Upper lobe of right lung (tissue), 1 donor: ENCODE data around the gene SFSWAP. TPM values are rescaled to one million over a fixed set of nuclear protein-coding genes. Genes with fewer than 3 reads are reported as not detected.

Experiments
- ATAC-seq: fragments of 200-7000 bp; cut with Tn5 transposase; one replicate; pipeline ENCODE4 v1.9.1; 2020; ENCODE audit warnings: mild to moderate bottlenecking, moderate library complexity
- DNase-seq: peaks from one replicate; pipeline ENCODE4 v3.0.0-alpha.2; 2020
- H3K27ac ChIP-seq: fragments of 200-600 bp; one replicate; pipeline ENCODE4 v1.8.0; 2022
- H3K27me3 ChIP-seq: fragments of 200-600 bp; one replicate; pipeline ENCODE4 v1.8.0; 2022; ENCODE audit warnings: mild to moderate bottlenecking
- H3K36me3 ChIP-seq: fragments of 200-600 bp; one replicate; pipeline ENCODE4 v1.8.0; 2022
- H3K4me1 ChIP-seq: fragments of 200-600 bp; one replicate; pipeline ENCODE4 v1.8.0; 2022
- H3K4me3 ChIP-seq: fragments of 200-600 bp; one replicate; pipeline ENCODE4 v1.8.0; 2022; ENCODE audit warnings: mild to moderate bottlenecking
- H3K9me3 ChIP-seq: fragments of 200-600 bp; one replicate; pipeline ENCODE4 v1.8.0; 2022
- CTCF ChIP-seq: fragments of 200-600 bp; IDR thresholded peaks from one replicate; pipeline ENCODE4 v1.8.0; 2022; ENCODE audit warnings: antibody characterized with exemption
- intact Hi-C: fragments of 100-400 bp; cut with DNase I; formaldehyde crosslinking; loops from one replicate; pipeline ENCODE4 v1.11.0; 2022
- total RNA-seq: library from RNA; stranded (reverse); fragmentation: NEBNext Ultra II Directional; extraction: Animal tissue kit (Norgen Biotek cat#: 25700); gene quantifications from one replicate; pipeline ENCODE4 v1.2.1, GENCODE V29; 2021
- donor health status: DM: no; HTN: yes; CAD: no; lungs with severe emphysema.

The SFSWAP gene
- total RNA-seq, 1 donor from 2014 or later, result 51.2 TPM

- DNase-seq (no peak), ATAC-seq (no peak)
- H3K4me1 ChIP-seq, result no peaks in the 10 kb centered on the region
- intact Hi-C loops, result no loop called here
- H3K27ac ChIP-seq, result no peak overlapping the region
- no peaks in the 10 kb centered on the region for H3K27me3 ChIP-seq
- H3K36me3 ChIP-seq, result peaks cover 100% of the 10 kb centered on the region
- no peak overlapping the region for H3K4me3 ChIP-seq
- TF ChIP-seq CTCF, result no peak
- H3K9me3 ChIP-seq, result no peaks in the 10 kb centered on the region
Measured at GRCh38 chr12:131729254-131729955, 18.5 kb downstream of the SFSWAP start.

GRCh38 chr12:131732996-131733615 is 22.2 kb downstream of the SFSWAP start:
- Histone ChIP-seq H3K36me3 (peaks cover 77% of the 10 kb centered on the region), H3K4me1 (no peaks in the 10 kb centered on the region), H3K27me3 (no peaks in the 10 kb centered on the region), H3K27ac (no peak overlapping the region), H3K4me3 (no peak overlapping the region), H3K9me3 (no peaks in the 10 kb centered on the region)
- ATAC-seq, result no peak
- intact Hi-C loops, result no loop called here
- DNase-seq, result no peak
- TF ChIP-seq CTCF, result no peak

GRCh38 chr12:131733874-131734273 is 23.0 kb downstream of the SFSWAP start:
- Histone ChIP-seq H3K36me3 (peaks cover 70% of the 10 kb centered on the region), H3K4me3 (no peak overlapping the region), H3K9me3 (no peaks in the 10 kb centered on the region), H3K4me1 (no peaks in the 10 kb centered on the region), H3K27me3 (no peaks in the 10 kb centered on the region), H3K27ac (no peak overlapping the region)
- intact Hi-C loops, result no loop called here
- ATAC-seq, result no peak
- no peak for TF ChIP-seq CTCF
- DNase-seq, result no peak

DNA sequence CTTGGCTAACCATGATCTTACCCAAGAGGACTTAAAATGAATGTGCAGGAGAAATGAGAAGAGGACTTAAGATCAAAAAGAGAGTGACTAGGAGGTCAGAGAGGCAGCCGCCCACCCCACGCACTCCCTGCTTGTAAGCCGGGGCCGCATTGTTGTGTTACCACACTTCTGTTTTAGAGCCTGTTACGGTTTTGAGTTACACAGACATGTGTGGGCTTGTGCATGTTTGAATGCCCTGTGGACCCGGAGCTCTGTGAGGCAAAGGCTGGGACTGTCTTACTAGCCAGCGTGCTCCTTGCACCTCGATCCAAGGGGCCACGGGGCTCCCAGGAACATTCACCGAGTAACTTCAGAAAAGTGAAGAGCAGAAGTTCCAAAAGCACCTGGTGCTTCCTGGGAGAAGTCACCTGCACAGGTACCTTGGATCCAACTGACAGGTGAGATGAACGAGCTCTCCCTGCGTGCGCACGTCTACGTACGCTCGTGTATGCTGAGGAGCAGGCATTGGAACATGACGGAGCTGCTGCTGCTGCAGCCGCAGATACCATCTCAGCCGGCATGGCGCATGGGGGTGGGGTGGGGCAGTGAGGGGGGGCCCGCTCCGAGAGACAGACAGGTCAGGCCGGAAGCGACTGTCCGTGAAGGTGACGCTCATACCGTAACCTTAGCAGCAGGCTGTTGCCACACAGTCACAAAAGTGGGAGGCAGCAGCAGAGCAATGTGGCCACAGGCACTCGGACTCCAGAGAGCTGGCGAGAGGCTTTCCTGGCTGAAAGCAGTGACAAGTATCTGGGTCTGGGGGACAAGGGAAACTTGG is 23.7 kb downstream of the SFSWAP start:
- no peak for DNase-seq

DNA sequence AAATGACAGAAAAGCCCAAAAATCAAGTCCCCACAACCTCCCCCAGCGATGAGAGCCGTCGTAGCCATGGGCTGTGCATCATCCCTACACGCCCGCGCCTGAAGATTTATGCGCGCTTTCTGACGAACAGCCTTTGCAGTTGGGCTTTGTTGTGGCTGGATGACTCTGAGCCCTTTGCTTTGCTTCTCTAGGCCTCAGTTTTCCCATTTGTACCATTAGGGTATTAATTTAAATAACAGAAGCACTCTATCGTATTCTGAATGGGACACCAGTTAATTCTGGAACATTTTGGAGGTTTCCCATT is 24.2 kb downstream of the SFSWAP start:
- H3K36me3 ChIP-seq, result peaks cover 70% of the 10 kb centered on the region
- no peak for DNase-seq

More for the DNA sequence above, 23.7 kb downstream of the SFSWAP start:
- no peak for ATAC-seq
- Histone ChIP-seq H3K4me1 (no peaks in the 10 kb centered on the region), H3K36me3 (peaks cover 70% of the 10 kb centered on the region), H3K4me3 (no peak overlapping the region), H3K27me3 (no peaks in the 10 kb centered on the region), H3K9me3 (no peaks in the 10 kb centered on the region), H3K27ac (no peak overlapping the region)
- intact Hi-C loops, result no loop called here
- TF ChIP-seq CTCF, result no peak

More for the DNA sequence above, 24.2 kb downstream of the SFSWAP start:
- Histone ChIP-seq H3K4me1 (no peaks in the 10 kb centered on the region), H3K4me3 (no peak overlapping the region), H3K9me3 (no peaks in the 10 kb centered on the region), H3K27me3 (no peaks in the 10 kb centered on the region), H3K27ac (no peak overlapping the region)
- intact Hi-C loops, result no loop called here
- ATAC-seq, result no peak
- no peak for TF ChIP-seq CTCF
